ENCODE data around the gene GNG12. TPM values are rescaled to one million over a fixed set of nuclear protein-coding genes. Genes with fewer than 3 reads are reported as not detected.

Gene GNG12
- total and polyA plus RNA-seq, 9 of the 15 experiments (the other 6 are each of a cell fraction or from before 2014, with no cell fraction given) = 2.6 to 6.0 (median 4.1) TPM

DNA sequence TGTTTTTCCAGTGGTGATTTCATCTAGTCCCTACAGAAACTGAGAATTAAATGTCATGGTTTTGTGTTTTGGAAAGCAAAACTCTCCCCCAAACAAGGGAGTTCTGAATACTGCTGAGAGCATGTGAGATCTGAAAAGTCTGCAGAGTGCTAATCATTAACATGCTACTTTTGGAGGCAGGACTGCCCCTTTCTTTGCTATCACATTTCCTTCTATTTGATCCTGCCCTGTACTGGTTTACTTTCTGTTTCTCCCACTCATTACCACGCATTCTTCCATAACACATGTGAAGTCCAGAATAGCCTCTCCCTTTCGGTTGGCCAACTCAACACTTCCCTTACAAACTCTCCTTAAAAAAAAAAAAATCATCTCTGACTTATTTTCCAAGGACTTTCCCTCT is 84.6 kb downstream of the GNG12 start:
- Histone ChIP-seq H4K20me1 (replicated peaks; ENCODE audit: control insufficient read depth, insufficient read depth, low read length) (no peaks in the 10 kb centered on the region), H3K4me2 (ENCODE audit: insufficient read depth, low read length) (peak overlapping the region; percentile 22), H3K9me3 (replicated peaks; ENCODE audit: control insufficient read depth, insufficient read depth, low read depth, low read length) (no peaks in the 10 kb centered on the region), H3K4me3 (no peak overlapping the region), H3K9me1 (ENCODE audit: control insufficient read depth, insufficient read depth, low read length) (no peaks in the 10 kb centered on the region), H2AFZ (ENCODE audit: low read depth, low read length) (peak overlapping the region; percentile 90), H3K27me3 (ENCODE audit: control insufficient read depth in 2 of 2, insufficient read depth in 2 of 2, low read length in 2 of 2) (no peaks in the 10 kb centered on the region), H3K79me2 (ENCODE audit: control insufficient read depth, insufficient read depth, low read length) (no peaks in the 10 kb centered on the region), H3K4me1 (replicated peaks in 1 of 2; ENCODE audit: control insufficient read depth in 2 of 2, insufficient read depth in 2 of 2, low read length in 2 of 2) (peaks cover 11 to 41% of the 10 kb centered on the region in 2 experiments), H3K9ac (ENCODE audit: insufficient read depth in 1 of 2, low read depth in 2 of 2, low read length in 2 of 2) (peak overlapping the region in 1 of 2 experiments; percentile 49; a peak in 2 of 4 replicates), H3K36me3 (ENCODE audit: control insufficient read depth, insufficient read depth, low read length) (no peaks in the 10 kb centered on the region), H3K27ac (ENCODE audit: extremely low read depth, low read depth, low read length) (no peak overlapping the region; the same call in 2 of the 3 replicates)
- BruUV-seq (replicated peaks) = no TSS peak
- in situ Hi-C loops (cut with MboI) (no loop called here), intact Hi-C loops (cut with micrococcal nuclease) (loop anchor here (2.0 kb wide), 1 partner anchor 38 kb away; no protein-coding TSS in a partner anchor)
- FAIRE-seq (no peak), ATAC-seq (peak; percentile 34), DNase-seq (ENCODE audit: extremely low read depth in 1 of 4, low spot score in 3 of 4) (no peak)
- 0% methylated on average over 1 of the region's 2 CpGs for WGBS (ENCODE audit: insufficient coverage, low coverage, missing lambda C conversion rate)
- TF ChIP-seq HDAC1 (IDR thresholded peaks at IDR 0.05) (0 out of 4 replicates have a peak, but pooled peaks of 1 of the 2 experiments have one; percentile 19), TSC22D4 (tag; IDR thresholded peaks at IDR 0.05) (no peak), DPF2 (IDR thresholded peaks at IDR 0.05) (peak; percentile 28; the same call in 1 of the 2 replicates), VEZF1 (CRISPR knock-in tag; IDR thresholded peaks at IDR 0.05) (0 out of 2 replicates have a peak, but pooled peaks have one; percentile 15), RAD21 (CRISPR knock-in tag; conservative IDR thresholded peaks at IDR 0.05 in 1 of 2, IDR thresholded peaks at IDR 0.05 in 1 of 2) (peak in 1 of 2 experiments; percentile 15; a peak in 1 of 4 replicates), SMARCE1 (IDR thresholded peaks at IDR 0.05) (0 out of 2 replicates have a peak, but pooled peaks have one; percentile 15), CC2D1A (IDR thresholded peaks at IDR 0.05) (no peak), EHMT2 (IDR thresholded peaks at IDR 0.05) (0 out of 2 replicates have a peak, but pooled peaks have one; percentile 26), TOE1 (IDR thresholded peaks at IDR 0.05; ENCODE audit: borderline replicate concordance) (no peak), TOE1 (CRISPR knock-in tag; IDR thresholded peaks at IDR 0.05; ENCODE audit: borderline replicate concordance, low read depth) (no peak), SMARCC2 (IDR thresholded peaks at IDR 0.05; ENCODE audit: low read depth) (no peak), SMARCA4 (IDR thresholded peaks at IDR 0.05) (0 out of 2 replicates have a peak, but pooled peaks have one; percentile 12), ZKSCAN8 (CRISPR knock-in tag; IDR thresholded peaks at IDR 0.05) (no peak), LEF1 (IDR thresholded peaks at IDR 0.05) (0 out of 2 replicates have a peak, but pooled peaks have one; percentile 22), CXXC5 (CRISPR knock-in tag; IDR thresholded peaks at IDR 0.05) (no peak), NCOR1 (IDR thresholded peaks at IDR 0.05) (no peak), FOSL1 (tag; conservative IDR thresholded peaks at IDR 0.05) (no peak), PHB2 (IDR thresholded peaks at IDR 0.05; ENCODE audit: low read depth) (no peak), EGR1 (conservative IDR thresholded peaks at IDR 0.05) (peak; percentile 30; the same call in 1 of the 2 replicates), DMBX1 (CRISPR knock-in tag; IDR thresholded peaks at IDR 0.05; ENCODE audit: borderline replicate concordance) (0 out of 2 replicates have a peak, but pooled peaks have one; percentile 19), SAP30 (IDR thresholded peaks at IDR 0.05; ENCODE audit: borderline replicate concordance, insufficient read depth, low read depth, low read length, poor library complexity, severe bottlenecking) (no peak)
- TF ChIP-seq, protein P1, sequence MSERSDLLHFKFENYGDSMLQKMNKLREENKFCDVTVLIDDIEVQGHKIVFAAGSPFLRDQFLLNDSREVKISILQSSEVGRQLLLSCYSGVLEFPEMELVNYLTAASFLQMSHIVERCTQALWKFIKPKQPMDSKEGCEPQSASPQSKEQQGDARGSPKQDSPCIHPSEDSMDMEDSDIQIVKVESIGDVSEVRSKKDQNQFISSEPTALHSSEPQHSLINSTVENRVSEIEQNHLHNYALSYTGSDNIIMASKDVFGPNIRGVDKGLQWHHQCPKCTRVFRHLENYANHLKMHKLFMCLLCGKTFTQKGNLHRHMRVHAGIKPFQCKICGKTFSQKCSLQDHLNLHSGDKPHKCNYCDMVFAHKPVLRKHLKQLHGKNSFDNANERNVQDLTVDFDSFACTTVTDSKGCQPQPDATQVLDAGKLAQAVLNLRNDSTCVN (CRISPR knock-in tag; IDR thresholded peaks at IDR 0.05) = no peak
- CTCF ChIA-PET (ENCODE audit: low intra/inter-chr PET ratio) = no interaction called here
- POLR2A ChIA-PET = no interaction called here

Measured in K562 (cell line).